Measurements from ENCODE around the gene MTHFS. TPM values are rescaled to one million over a fixed set of nuclear protein-coding genes. Genes with fewer than 3 reads are reported as not detected.
"Not testable (repeated sequence)": the region's sequence is repeated elsewhere in the genome, so short reads cannot be mapped to it uniquely, and the experiment has no call there.

MTHFS gene
- total and polyA plus RNA-seq, 7 donors, result 7.8 to 30.5 (median 16.2) TPM

- Histone ChIP-seq H3K9me3 (no peaks in the 10 kb centered on the region), H3K4me1 (no peaks in the 10 kb centered on the region), H3K27ac (no peak overlapping the region), H3K36me3 (ENCODE audit: insufficient read depth in 1 of 2, low read depth in 1 of 2) (no peaks in the 10 kb centered on the region), H3K4me3 (no peak overlapping the region), H3K27me3 (ENCODE audit: insufficient read depth in 3 of 3, low read length in 2 of 3) (no peaks in the 10 kb centered on the region)
- WGBS, 3 donors, result 82 to 86% (median 85%) methylated on average over 4 of the region's 4 CpGs
- intact Hi-C loops (cut with DNase I), result no loop called here
- no peak for ATAC-seq
- DNase-seq, result no peak
- TF ChIP-seq CTCF (IDR thresholded peaks at IDR 0.05), result no peak
These were observed 7.5 kb upstream of the MTHFS start for GRCh38 chr15:79904271-79904670.

- no peaks in the 10 kb centered on the region for H3K36me3 ChIP-seq (ENCODE audit: insufficient read depth in 1 of 2, low read depth in 1 of 2)
- no peaks in the 10 kb centered on the region for H3K4me1 ChIP-seq
- no peak overlapping the region for H3K4me3 ChIP-seq
- H3K27ac ChIP-seq, result no peak overlapping the region
- WGBS, 3 donors, result 80 to 100% (median 90%) methylated on average over 1 of the region's 1 CpG
- no peaks in the 10 kb centered on the region for H3K27me3 ChIP-seq (ENCODE audit: insufficient read depth in 3 of 3, low read length in 2 of 3)
- DNase-seq (no peak), ATAC-seq (no peak)
- intact Hi-C loops (cut with DNase I), result no loop called here
- TF ChIP-seq CTCF (IDR thresholded peaks at IDR 0.05), result no peak
- H3K9me3 ChIP-seq, result no peaks in the 10 kb centered on the region
These were observed 6.8 kb upstream of the MTHFS start for GRCh38 chr15:79903626-79904025.

- ATAC-seq (no peak), DNase-seq (no peak)
- H3K4me1 ChIP-seq, result no peaks in the 10 kb centered on the region
- no peak overlapping the region for H3K27ac ChIP-seq
- no peaks in the 10 kb centered on the region for H3K9me3 ChIP-seq
- H3K27me3 ChIP-seq (ENCODE audit: insufficient read depth in 3 of 3, low read length in 2 of 3), result no peaks in the 10 kb centered on the region
- intact Hi-C loops (cut with DNase I), result no loop called here
- TF ChIP-seq CTCF (IDR thresholded peaks at IDR 0.05), result no peak
- 85 to 97% (median 93%) methylated on average over 2 of the region's 2 CpGs for WGBS, 3 donors
- no peak overlapping the region for H3K4me3 ChIP-seq
- H3K36me3 ChIP-seq (ENCODE audit: insufficient read depth in 1 of 2, low read depth in 1 of 2), result no peaks in the 10 kb centered on the region
These were observed 6.3 kb upstream of the MTHFS start for GRCh38 chr15:79903144-79903543.

- Histone ChIP-seq H3K4me3 (no peak overlapping the region), H3K9me3 (no peaks in the 10 kb centered on the region), H3K27me3 (ENCODE audit: insufficient read depth in 3 of 3, low read length in 2 of 3) (no peaks in the 10 kb centered on the region), H3K27ac (no peak overlapping the region), H3K4me1 (no peaks in the 10 kb centered on the region), H3K36me3 (ENCODE audit: insufficient read depth in 1 of 2, low read depth in 1 of 2) (no peaks in the 10 kb centered on the region)
- ATAC-seq, result no peak
- WGBS, 3 donors, result 69 to 78% (median 74%) methylated on average over 1 of the region's 1 CpG
- TF ChIP-seq CTCF (IDR thresholded peaks at IDR 0.05), result no peak
- intact Hi-C loops (cut with DNase I), result no loop called here
- no peak for DNase-seq
These were observed 5.1 kb upstream of the MTHFS start for GRCh38 chr15:79901958-79902357.

GRCh38 chr15:79900818-79901378 lies 4.1 kb upstream of the MTHFS start:
- H3K27ac ChIP-seq; H3K27me3 ChIP-seq (ENCODE audit: insufficient read depth in 3 of 3, low read length in 2 of 3); H3K4me1 ChIP-seq; H3K9me3 ChIP-seq; ATAC-seq; H3K4me3 ChIP-seq; intact Hi-C loops (cut with DNase I); H3K36me3 ChIP-seq (ENCODE audit: insufficient read depth in 1 of 2, low read depth in 1 of 2); DNase-seq: not testable (repeated sequence)
- whole genome bisulfite sequencing, 3 donors, result 94 to 98% (median 97%) methylated on average over 4 of the region's 4 CpGs

Data from psoas muscle (tissue), 8 donors.